GM19397 (cell line): ENCODE results near the gene UTS2.

Source experiments
- ATAC-seq: cut with Tn5 transposase; IDR thresholded peaks from one replicate; pipeline ENCODE4 v1.9.1; 2021; ENCODE audit warnings: mild to moderate bottlenecking, moderate library complexity; ENCODE audit not compliant: unreplicated experiment

Gene UTS2, protein sequence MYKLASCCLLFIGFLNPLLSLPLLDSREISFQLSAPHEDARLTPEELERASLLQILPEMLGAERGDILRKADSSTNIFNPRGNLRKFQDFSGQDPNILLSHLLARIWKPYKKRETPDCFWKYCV

DNA sequence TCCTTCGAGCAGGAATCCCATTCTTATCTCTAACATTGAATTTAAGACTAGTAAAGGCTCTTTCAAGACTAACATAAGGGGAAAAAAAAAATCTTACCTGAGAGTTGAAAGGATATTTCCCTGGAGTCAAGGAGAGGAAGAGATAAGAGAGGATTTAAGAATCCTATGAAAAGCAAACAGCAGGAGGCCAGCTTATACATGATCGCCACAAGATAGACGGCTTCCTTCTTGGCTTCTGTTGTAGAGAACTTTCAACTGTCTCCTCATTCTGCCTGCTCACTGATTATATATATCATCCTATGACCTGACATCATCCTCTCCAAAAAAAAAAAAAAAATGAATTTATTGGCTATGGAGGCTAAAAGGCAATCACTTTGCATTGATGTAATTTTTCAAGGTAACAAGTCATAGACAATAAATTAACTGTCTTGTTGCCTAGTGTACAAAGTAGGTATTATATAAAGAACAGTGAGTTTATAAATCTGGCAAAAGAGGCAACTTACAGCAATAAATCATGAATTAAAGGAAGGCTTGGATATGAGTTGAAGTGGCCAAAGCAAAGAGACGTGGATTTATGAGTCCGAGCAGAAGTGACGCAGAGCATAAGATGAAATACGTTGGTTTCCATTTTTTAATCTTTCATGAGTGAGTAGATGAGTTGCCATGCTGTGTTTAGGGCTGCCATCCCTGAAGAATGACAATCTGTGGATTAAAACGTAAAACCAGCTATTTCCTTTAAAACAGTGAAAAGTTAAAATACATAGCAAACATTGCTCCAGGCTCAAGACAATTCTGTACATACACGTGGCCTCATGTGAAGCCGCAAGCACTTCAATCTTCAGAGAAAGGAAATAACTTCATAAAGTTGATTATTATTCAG, at the start of gene UTS2:
TSS of gene UTS2 (minus strand) at position 262 of the 880 bp plus-strand sequence. CDS start at position 200, 62 bp downstream.
- ATAC-seq = no peak

GRCh38 chr1:7899741-7900140, 46.9 kb upstream of the UTS2 start:
- no peak for ATAC-seq

- no peak for ATAC-seq
Observed at GRCh38 chr1:7898962-7899361, 46.1 kb upstream of the UTS2 start.

DNA sequence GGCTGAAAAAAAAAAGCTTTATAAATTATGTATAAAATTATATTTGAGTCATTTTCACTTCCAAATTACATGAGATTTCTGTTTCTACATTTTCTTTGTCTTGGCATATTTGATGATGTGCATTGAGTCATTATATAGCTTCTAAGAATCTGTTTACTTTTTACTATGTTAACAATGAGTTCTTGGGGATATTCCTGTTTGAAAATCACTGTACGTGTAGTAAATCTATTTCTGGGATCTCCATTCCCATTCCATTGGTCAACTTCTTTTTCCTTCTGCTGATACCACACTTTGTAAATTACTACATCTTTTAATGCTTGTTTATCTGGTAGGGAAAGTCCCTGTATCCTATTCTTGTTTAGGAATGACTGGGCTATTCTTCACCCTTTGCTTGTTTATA, 44.1 kb upstream of the UTS2 start:
- ATAC-seq = no peak

GRCh38 chr1:7893529-7894180, 40.8 kb upstream of the UTS2 start:
- no peak for ATAC-seq

DNA sequence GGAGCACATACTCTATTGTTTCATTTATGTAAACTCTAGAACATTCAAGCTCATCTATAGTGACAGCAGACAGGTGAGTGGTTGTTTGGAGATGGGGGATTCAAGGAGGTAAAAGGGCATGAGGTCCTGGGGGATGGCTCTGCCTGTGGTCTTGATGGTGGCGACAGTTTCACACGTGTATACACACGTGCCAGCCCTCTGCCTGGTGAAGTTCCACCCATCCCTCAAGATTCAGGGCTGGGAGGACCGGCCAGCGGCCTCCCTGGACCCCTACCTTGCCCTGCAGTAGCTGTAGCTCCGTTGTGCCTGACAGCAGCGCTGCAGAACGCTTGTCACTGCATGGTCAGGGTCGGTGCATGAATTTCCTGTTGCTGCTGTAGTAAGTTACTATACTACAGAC, 38.9 kb upstream of the UTS2 start:
- no peak for ATAC-seq

- no peak for ATAC-seq
Observed at GRCh38 chr1:7890853-7891252, 38.0 kb upstream of the UTS2 start.

DNA sequence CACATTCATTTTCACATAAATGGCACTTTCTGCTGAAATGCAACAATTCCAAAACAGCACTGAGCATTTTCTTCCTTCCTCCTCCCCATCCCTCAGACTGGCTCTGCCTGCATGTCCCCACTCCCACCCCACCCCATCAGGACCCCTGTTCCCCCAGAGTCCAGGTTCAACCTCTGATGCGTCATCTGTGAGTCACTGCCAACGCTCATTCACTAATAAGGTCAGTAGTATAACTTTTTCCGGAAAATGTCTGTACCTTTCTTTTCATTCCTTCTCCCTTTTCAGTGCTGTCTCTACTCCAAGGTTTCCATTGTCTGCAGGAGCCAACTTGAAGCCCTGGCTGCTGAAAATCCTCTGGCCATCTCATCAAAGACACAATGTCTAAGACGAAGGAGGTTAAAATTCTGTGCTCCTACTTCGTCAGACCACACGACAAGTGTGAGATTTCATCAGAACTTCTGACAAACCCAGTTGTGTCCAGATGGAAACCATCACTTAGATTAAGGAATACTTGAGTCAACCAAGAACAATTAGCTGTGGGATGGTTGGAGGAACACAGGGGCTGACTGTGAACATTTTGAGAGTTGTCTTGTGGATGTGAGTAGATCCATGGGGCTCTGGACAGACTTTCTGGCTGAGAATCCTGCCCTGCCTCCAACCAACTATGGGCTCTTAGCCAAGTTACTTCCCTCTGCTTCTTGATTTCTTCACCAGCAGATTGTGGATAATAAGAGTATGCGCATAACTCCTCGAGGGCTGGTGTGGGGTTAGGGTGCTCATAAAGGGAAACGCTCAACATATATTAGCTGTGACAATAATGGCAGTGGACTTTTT, 35.6 kb upstream of the UTS2 start:
- ATAC-seq = no peak

GRCh38 chr1:7886405-7886745, 33.5 kb upstream of the UTS2 start:
- ATAC-seq = no peak

DNA sequence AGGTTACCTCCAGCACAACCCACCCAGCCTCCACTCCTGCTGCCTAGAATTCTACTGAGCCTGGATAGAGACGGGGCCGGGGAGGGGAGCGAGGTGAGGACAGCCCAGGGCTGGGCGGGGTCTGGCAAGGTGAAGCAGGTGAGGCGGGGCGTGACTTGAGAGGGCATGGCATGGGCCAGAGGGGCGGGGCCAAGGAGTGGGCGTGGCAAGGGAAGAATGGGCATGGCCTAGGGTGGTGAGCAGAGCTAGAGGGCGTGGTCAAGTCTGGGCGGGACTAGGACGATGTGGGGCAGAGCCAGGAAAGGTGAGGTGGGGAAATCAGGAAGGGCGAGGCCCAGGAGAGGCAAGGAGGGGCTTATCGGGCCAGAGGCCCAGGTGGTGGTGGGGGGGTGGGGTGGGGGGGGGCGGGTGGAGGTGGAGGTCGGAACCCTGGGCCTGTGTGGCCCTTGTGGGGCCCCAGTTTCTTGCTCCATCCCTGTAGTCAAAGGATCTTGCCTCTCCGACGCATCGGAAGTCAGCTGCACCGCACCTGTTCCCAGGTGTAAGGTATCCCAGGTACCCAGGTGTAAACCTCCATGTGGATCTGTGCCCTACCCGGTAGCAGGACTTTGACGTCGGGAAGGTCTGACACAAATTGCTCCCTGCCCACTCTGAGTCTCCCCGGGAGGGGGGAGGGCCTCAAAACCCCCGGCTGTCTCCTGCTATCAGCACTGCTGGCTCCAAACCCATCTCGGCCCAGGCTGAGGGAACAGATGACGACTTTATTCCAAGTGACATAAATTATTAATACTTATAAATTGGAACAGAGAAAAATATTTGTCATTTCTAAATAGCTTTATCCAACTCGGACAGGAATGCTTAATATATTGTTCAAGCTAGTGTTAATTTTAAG, 32.9 kb upstream of the UTS2 start:
- ATAC-seq = no peak

DNA sequence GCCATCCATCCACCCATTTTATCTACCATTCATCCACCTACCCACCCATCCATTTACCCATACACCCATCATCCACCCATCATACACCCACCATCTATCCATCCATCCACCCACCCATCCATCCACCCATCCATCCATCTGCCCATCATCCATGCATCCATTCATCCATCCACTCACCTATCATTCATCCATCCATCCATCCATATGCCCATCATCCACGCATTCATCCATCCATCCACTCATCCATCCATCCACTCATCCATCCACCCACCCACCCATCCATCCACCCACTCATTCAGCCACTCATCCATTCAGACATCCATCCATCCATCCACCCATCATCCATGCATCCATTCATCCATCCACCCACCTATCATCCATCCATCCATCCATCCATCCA, 31.9 kb upstream of the UTS2 start:
- ATAC-seq = no peak

- ATAC-seq = no peak
Observed at GRCh38 chr1:7879228-7879627, 26.4 kb upstream of the UTS2 start.

DNA sequence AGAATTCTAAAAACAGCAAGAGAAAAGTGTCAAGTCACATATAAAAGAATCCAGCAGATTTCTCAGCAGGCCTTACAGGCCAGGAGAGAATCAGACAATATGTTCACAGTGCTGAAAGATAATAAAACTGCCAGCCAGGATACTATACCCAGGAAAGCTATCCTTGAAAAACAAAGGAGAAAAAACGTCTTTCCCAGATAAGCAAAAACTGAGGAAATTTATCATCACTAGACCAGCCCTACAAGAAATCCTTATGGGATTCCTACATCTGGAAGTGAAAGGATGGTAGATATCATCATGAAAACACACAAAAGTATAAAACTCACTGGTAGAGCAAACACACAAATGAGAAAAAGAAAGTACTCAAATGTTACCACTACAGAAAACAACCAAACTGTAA, 25.2 kb upstream of the UTS2 start:
- ATAC-seq = no peak

- no peak for ATAC-seq
Observed at GRCh38 chr1:7873801-7874795, 21.2 kb upstream of the UTS2 start.

DNA sequence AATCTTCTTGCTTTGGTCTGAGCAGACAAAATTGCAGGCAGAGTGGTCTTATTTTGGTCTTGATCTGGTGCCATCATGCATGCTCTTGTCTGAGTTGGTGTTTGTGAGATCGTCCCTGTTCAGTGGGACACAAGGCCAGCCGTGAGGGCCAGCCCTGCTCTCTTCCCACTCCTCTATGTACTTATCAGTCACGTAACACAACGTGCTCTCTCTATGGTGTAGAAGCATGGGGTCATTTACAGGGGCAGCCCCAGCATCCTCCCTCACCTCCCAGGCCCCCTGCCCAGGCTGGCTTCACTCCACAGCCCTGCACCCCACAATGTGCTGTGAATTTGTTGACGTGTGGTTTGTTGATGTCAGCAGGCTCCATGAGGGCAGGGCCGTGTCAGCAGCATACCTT, 18.3 kb upstream of the UTS2 start:
- no peak for ATAC-seq

DNA sequence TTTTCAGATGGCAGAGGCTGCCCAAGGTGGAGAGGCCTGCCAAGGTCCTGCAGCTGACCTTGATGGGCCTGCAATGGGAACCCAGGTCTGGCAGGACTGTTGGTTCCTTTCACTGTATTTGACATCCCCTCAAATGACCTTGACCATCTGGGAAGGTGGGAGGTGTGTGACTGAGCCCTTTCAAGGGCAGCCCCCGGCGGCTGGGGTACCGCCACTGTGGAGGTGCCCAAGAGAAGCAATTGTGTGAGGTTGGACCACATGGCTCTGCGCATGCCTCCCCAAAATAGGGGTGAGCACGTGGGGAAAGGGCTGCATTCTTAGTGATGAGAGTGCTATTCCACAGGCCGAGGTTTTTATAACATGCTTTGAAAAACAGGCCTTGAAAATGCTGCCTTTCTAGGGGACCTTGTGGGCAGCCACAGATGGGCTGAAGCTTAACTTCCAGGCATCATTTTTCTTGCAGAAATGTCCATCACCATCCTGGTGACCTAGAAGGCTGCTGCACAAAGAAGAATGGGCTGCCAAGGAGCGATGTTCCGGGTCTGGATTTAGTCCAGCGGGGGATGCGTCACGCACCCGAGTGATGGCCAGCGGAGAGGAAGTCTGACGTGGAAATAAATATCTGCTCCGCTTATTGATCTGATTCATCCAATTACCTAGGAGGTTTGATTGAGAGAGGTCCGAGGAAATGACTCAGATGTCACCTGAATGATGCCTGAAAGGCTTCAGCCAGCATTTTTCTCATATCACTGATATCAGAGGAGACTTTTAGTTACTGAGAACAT, 16.5 kb upstream of the UTS2 start:
- no peak for ATAC-seq

DNA sequence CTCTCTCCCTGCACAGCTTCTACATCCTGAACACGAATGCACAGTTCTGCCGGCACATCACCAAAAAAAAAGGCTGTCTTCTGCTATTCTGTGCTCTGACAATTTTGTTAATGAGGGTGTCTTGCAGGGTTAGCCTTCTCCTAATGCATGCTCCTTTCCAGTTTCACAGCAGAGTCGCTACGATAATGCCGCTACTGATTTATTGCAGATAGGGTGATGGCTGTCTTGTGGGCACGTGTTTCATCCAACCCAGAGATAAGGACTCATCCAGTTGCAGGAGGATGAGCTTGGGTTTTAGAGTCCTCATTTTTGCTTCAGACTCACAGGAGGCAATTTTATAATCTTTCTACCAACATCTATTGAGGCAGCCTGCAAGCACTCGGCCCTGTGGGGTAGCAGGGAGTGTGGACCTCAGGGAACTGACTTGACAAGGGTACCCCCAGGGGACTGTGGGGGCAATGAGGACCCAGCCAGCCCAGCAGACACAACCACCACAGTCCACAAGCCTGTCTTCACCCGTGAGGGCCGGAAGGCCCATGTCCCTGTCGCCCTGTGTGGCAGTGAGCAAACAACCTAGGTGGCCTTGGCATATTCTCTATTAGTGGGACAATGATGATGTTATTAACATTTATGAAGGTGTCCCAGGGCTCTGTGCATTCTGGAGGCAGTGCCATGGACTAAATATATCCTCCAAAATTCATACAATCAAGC, 15.4 kb upstream of the UTS2 start:
- no peak for ATAC-seq

GRCh38 chr1:7865978-7866377, 13.1 kb upstream of the UTS2 start:
- ATAC-seq = no peak
